SK-N-SH treated with all-trans-retinoic acid at 6 μM for 48 hours (cell line): ENCODE data around the gene MAD2L1.

ENCODE experiments used
- CSDC2 ChIP-seq: fragments of 250-450 bp; sonication (Bioruptor Pico); IDR thresholded peaks from 2 replicates; pipeline ENCODE4 v1.5.0; 2020; ENCODE audit warnings: mild to moderate bottlenecking, moderate library complexity
- ESRRG ChIP-seq: fragments of 250-450 bp; sonication (Bioruptor Pico); IDR thresholded peaks from 2 replicates; pipeline ENCODE4 v1.6.1; 2021; ENCODE audit warnings: mild to moderate bottlenecking
- PATZ1 ChIP-seq: fragments of 250-450 bp; sonication (Bioruptor Pico); IDR thresholded peaks from 2 replicates; pipeline ENCODE4 v1.8.0; 2020; ENCODE audit warnings: mild to moderate bottlenecking, moderate library complexity, borderline replicate concordance
- PPARA ChIP-seq: fragments of 250-450 bp; sonication (Bioruptor Pico); IDR thresholded peaks from 2 replicates; pipeline ENCODE4 v1.5.0; 2020; ENCODE audit warnings: mild to moderate bottlenecking, borderline replicate concordance
- TCF4 ChIP-seq: fragments of 250-450 bp; sonication (Bioruptor Pico); IDR thresholded peaks from 2 replicates; pipeline ENCODE4 v1.8.0; 2021; ENCODE audit warnings: mild to moderate bottlenecking, moderate library complexity, borderline replicate concordance
- TOX ChIP-seq: fragments of 250-450 bp; sonication (Bioruptor Pico); IDR thresholded peaks from 2 replicates; pipeline ENCODE4 v1.8.0; 2021; ENCODE audit warnings: mild to moderate bottlenecking, moderate library complexity, borderline replicate concordance
- TSHZ2 ChIP-seq: fragments of 250-450 bp; sonication (Bioruptor Pico); IDR thresholded peaks from 2 replicates; pipeline ENCODE4 v1.5.0; 2020; ENCODE audit warnings: mild to moderate bottlenecking, moderate library complexity
- ZNF70 ChIP-seq: fragments of 450-650 bp; formaldehyde crosslinking; IDR thresholded peaks from 2 replicates; pipeline ENCODE4 v1.5.0; 2020; ENCODE audit warnings: mild to moderate bottlenecking, moderate library complexity

GRCh38 chr4:120026853-120027252 is 39.8 kb downstream of the MAD2L1 start:
- TF ChIP-seq TOX (no peak), TSHZ2 (CRISPR knock-in tag) (no peak), TCF4 (no peak), CSDC2 (CRISPR knock-in tag) (no peak), PATZ1 (CRISPR knock-in tag) (no peak), ZNF70 (CRISPR knock-in tag) (no peak), ESRRG (CRISPR knock-in tag) (no peak), PPARA (CRISPR knock-in tag) (no peak)
